IPS DF 6.9 (cell line): ENCODE results near the gene SGK1.

Experiments used
- DNase-seq: peaks from one replicate; pipeline ENCODE4 v3.0.0-alpha.2; 2013; ENCODE audit warnings: low read depth, low spot score
- H3K27ac ChIP-seq: one replicate; pipeline ENCODE4 v1.5.1; 2013; ENCODE audit warnings: low read length, control low read depth
- H3K27me3 ChIP-seq: 2 replicates; pipeline ENCODE4 v1.6.1; 2013; ENCODE audit warnings: mild to moderate bottlenecking, low read length; ENCODE audit not compliant: control insufficient read depth, insufficient read depth
- H3K36me3 ChIP-seq: 2 replicates; pipeline ENCODE4 v1.6.1; 2013; ENCODE audit warnings: low read length; ENCODE audit not compliant: control insufficient read depth, insufficient read depth
- H3K4me1 ChIP-seq: 2 replicates; pipeline ENCODE4 v1.6.1; 2013; ENCODE audit warnings: low read length; ENCODE audit not compliant: control insufficient read depth, insufficient read depth
- H3K4me3 ChIP-seq: 2 replicates; pipeline ENCODE4 v1.5.1; 2013; ENCODE audit warnings: mild to moderate bottlenecking, low read length
- H3K9me3 ChIP-seq: 2 replicates; pipeline ENCODE4 v1.6.1; 2013; ENCODE audit warnings: low read length, inconsistent platforms; ENCODE audit not compliant: control insufficient read depth, insufficient read depth
- whole genome bisulfite sequencing: extraction: QIAGEN DNeasy Blood & Tissue Kit; methylation state at CpG from one replicate; pipeline ENCODE4 v1.1.7; 2013; ENCODE audit warnings: mixed read lengths, missing lambda C conversion rate; ENCODE audit not compliant: insufficient read length, insufficient coverage; 5-methylcytosine and 5-hydroxymethylcytosine counted together

SGK1 gene

DNA sequence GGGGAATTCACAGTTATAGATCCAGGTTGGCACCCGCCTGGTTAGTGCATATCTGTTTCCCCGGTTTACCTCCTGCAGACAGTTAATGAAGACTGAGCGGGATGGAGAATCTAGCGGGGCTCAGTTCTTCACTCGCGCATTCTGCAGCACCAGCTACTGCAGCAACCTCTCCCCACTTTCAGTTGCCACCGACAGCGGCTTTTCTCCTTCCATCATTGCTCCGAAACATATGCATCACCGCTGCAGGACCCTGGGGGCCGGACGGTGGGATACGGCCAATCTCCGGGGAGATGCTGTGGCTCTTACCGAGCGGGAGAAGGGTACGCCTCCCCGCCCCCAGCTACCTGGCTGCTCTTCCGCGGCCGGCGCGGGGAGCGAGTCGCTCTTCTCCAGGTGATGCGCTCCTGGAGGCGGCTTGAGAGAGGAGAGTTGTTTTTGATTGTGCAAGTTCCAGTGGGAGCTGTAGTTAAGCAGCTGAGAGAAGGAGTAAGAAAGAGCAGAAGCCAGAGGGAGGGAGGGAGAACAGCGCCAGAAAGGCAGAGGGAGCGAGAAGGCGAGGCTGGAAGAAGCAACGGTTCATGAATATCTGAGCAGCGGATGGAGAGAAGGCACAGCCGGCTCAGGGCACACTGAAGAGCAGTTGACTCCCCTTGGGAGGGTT is at the start of gene SGK1:
TSS of gene SGK1 (minus strand) at position 642 of the 661 bp plus-strand sequence. CDS start 652 bp downstream, outside the sequence.
- no peaks in the 10 kb centered on the region for H3K9me3 ChIP-seq
- DNase-seq: no peak
- no peaks in the 10 kb centered on the region; the same call in 1 of the 2 replicates for H3K27me3 ChIP-seq
- peaks cover 3% of the 10 kb centered on the region for H3K4me1 ChIP-seq
- no peak within 1 kb of the TSS for H3K27ac ChIP-seq
- peak within 1 kb of the TSS; percentile 56; the same call in 1 of the 2 replicates for H3K4me3 ChIP-seq
- no CpG with 5 or more reads among the region's 33 CpGs for WGBS
- no peaks in the 10 kb centered on the region for H3K36me3 ChIP-seq

DNA sequence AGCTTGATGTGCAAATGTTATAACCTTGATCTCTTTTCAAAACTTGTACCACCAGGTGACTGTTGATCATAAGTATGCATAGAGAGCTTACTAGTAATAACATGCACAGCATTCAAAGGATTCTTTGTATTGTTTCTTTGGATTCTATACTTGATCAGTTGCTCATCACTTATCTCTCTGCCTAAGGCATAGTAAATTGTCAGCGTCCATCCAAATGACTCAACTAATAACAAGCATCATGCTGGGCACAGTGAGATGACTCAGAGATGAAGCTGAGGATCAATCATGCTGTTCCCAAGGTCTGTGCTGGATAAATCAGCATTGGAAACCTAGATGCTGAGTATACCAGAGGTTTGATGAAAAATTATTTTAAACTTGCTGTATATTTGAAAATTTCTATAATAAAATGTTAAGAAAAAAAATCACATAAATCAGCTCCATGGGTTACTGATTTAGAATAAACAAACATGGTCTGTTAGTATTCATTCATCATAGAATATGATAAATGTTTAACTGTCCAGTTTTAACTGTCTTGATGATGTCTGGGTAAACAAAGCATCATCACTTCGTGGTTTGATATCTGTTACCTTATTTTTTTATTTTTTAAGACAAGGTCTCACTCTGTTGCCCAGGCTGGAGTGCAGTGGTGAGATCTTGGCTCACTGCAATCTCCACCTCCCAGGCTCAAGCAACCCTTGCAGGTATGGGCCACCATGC is 45.6 kb upstream of the SGK1 start:
- no peaks in the 10 kb centered on the region for H3K36me3 ChIP-seq
- WGBS: no CpG with 5 or more reads among the region's 2 CpGs
- H3K27ac ChIP-seq: no peak overlapping the region
- no peak overlapping the region for H3K4me3 ChIP-seq
- H3K9me3 ChIP-seq: no peaks in the 10 kb centered on the region
- no peaks in the 10 kb centered on the region; the same call in 1 of the 2 replicates for H3K4me1 ChIP-seq
- DNase-seq: no peak
- H3K27me3 ChIP-seq: no peaks in the 10 kb centered on the region

DNA sequence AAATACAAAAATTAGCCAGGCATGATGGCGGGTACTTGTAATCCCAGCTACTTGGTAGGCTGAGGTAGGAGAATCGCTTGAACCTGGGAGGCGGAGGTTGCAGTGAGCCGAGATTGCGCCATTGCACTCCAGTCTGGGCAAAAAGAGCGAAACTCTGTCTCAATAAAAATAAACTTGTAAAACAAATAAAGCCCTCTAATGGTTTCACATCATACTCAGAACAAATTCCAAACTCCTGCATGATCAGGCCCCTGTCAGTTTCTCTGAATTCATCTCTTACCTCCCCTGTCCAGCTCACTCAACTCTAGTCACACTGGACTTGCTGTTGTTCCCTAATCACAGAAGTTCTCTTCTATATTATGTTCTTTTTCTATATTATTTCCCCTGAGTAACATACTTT is 43.1 kb upstream of the SGK1 start:
- Histone ChIP-seq H3K27ac (no peak overlapping the region), H3K4me1 (no peaks in the 10 kb centered on the region; the same call in 1 of the 2 replicates), H3K4me3 (no peak overlapping the region), H3K27me3 (no peaks in the 10 kb centered on the region), H3K9me3 (no peaks in the 10 kb centered on the region), H3K36me3 (no peaks in the 10 kb centered on the region)
- DNase-seq: no peak
- WGBS: no CpG with 5 or more reads among the region's 6 CpGs

DNA sequence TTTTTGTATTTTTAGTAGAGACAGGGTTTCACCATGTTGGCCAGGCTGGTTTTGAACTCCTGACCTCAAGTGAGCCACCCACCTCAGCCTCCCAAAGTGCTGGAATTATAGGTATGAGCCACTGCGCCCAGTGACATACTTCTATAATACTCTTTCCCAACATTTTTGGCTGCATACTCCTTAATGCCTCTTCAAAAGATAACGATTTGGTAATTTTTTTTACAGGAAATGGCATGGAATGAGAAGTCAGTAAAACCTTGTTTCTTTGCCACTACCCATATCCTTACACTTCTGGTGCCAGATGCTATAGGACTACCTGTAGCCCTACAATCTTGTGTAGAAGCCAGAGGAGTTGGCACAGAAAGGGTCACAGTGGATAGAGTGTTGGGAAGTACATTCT is 41.4 kb upstream of the SGK1 start:
- no peaks in the 10 kb centered on the region for H3K27me3 ChIP-seq
- H3K4me1 ChIP-seq: no peaks in the 10 kb centered on the region; the same call in 1 of the 2 replicates
- no peaks in the 10 kb centered on the region for H3K9me3 ChIP-seq
- no peaks in the 10 kb centered on the region for H3K36me3 ChIP-seq
- no peak overlapping the region for H3K27ac ChIP-seq
- H3K4me3 ChIP-seq: no peak overlapping the region
- no CpG with 5 or more reads among the region's 2 CpGs for WGBS
- DNase-seq: no peak

- H3K27ac ChIP-seq: no peak overlapping the region
- H3K27me3 ChIP-seq: no peaks in the 10 kb centered on the region
- H3K9me3 ChIP-seq: no peaks in the 10 kb centered on the region
- no peak overlapping the region for H3K4me3 ChIP-seq
- no CpG with 5 or more reads among the region's 4 CpGs for WGBS
- no peaks in the 10 kb centered on the region for H3K36me3 ChIP-seq
- H3K4me1 ChIP-seq: no peaks in the 10 kb centered on the region; the same call in 1 of the 2 replicates
- no peak for DNase-seq
Observed at GRCh38 chr6:134358320-134358719, 40.4 kb upstream of the SGK1 start.

GRCh38 chr6:134357022-134357487 is 39.1 kb upstream of the SGK1 start:
- no CpG with 5 or more reads among the region's 2 CpGs for WGBS
- no peak for DNase-seq
- no peak overlapping the region for H3K27ac ChIP-seq
- no peak overlapping the region for H3K4me3 ChIP-seq
- H3K9me3 ChIP-seq: no peaks in the 10 kb centered on the region
- H3K36me3 ChIP-seq: no peaks in the 10 kb centered on the region
- no peaks in the 10 kb centered on the region; the same call in 1 of the 2 replicates for H3K4me1 ChIP-seq
- H3K27me3 ChIP-seq: no peaks in the 10 kb centered on the region

DNA sequence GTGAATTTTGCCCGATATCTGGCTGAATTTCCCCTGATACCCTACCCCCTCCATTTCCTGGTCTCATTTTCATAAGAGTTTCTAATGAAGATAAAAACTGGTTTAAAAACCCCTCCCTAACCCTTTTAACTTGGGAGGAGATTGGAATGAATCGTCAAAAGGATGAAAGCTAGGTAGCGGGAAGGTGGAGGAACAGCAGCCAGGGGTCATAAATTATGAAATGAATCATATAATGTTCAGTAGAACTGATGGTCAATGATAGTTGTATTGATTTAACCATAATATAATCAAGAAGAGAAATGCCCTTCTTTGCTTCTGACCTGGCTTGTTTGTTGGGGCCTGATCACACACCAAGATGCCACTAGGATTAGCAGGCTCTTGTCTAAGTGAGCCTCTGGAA is 38.5 kb upstream of the SGK1 start:
- Histone ChIP-seq H3K9me3 (no peaks in the 10 kb centered on the region), H3K27me3 (no peaks in the 10 kb centered on the region), H3K27ac (no peak overlapping the region), H3K36me3 (no peaks in the 10 kb centered on the region), H3K4me3 (no peak overlapping the region), H3K4me1 (no peaks in the 10 kb centered on the region; the same call in 1 of the 2 replicates)
- DNase-seq: no peak
- WGBS: no CpG with 5 or more reads among the region's 3 CpGs

DNA sequence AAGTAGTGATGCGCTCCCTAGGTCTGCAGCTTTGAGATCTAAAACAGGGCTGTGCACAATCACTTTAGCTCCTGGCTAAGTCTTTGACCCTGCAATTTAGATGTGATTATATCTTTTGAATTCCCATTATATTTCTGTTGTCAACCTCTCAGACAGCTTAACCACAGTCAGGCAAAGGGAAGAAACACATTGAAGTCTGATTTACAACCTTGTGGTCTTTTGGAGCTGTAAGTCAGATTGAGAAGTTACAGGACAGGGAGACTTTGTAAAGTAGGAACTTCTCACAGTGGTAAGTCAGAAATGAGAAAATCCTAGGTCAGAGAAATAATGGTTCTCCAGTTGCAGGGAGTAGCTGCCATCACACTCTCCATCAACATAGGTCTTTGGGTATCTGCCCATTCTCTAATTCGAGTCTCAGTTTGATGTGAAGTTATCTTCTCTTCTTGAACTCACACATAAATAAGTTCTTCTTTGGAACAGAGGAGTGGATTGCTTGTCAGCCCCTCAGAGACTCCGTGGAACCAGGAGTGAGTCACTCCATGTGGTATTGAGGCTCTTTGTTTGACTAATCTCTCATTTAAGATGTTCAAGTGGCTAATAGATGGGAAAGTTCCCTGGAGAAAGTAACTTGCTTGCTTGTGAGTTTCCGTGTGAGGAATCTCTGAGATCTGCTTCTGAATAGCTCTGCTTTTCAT is 35.0 kb upstream of the SGK1 start:
- Histone ChIP-seq H3K4me3 (no peak overlapping the region), H3K27ac (no peak overlapping the region), H3K27me3 (no peaks in the 10 kb centered on the region), H3K4me1 (no peaks in the 10 kb centered on the region), H3K9me3 (no peaks in the 10 kb centered on the region), H3K36me3 (no peaks in the 10 kb centered on the region)
- no CpG with 5 or more reads among the region's 4 CpGs for WGBS
- no peak for DNase-seq

DNA sequence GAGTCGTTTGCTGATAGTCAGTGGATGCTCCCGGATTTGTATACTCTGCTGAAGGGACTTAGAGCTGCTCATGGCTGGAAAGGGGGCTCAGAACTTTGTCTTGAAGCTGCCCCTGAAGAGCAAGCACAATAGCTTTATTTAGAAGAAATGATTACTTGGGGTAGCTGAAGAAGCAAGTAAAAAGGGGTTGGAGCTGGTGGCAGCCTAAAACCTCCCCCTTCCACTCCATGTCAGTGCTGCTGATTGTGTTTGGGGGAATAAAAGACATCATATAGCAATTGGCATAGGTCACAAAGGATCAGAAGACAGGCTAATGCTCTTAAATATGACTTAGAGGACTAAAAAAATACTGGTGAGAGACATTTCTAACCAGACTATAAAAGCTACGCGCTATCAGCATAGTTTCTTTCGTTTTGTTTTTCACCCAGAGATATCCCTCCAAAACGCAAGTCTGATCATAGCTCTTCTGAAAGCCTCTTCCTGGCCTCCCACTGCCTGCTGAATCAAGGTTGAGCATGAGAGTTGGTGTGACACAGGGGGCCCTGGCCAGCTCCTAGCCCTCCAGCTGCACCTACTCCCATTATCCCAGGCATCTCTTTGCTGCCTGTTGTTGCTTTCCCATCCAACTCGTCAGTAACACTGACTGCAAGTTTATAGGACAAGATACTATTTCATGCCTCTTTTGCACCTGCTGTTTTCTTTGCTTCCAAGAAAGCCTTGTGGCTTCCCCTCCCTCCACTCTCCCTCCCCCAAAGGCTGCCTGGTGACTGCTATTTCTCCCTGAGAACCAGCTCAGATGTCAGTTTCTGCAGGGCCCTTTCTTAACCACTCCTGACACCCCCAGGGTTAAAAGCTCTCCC is 33.9 kb upstream of the SGK1 start:
- WGBS: no CpG with 5 or more reads among the region's 7 CpGs
- no peak overlapping the region for H3K27ac ChIP-seq
- DNase-seq: no peak

More for the DNA sequence above, 33.9 kb upstream of the SGK1 start:
- H3K27me3 ChIP-seq: no peaks in the 10 kb centered on the region
- no peaks in the 10 kb centered on the region for H3K4me1 ChIP-seq
- H3K9me3 ChIP-seq: no peaks in the 10 kb centered on the region
- no peaks in the 10 kb centered on the region for H3K36me3 ChIP-seq
- H3K4me3 ChIP-seq: no peak overlapping the region
